Adrenal gland (tissue), 12 donors: ENCODE data around the gene FGF12. TPM values are rescaled to one million over a fixed set of nuclear protein-coding genes. Genes with fewer than 3 reads are reported as not detected.
A peak's percentile ranks its signal among the peaks of the same experiment; 100 is the strongest.

Experiments
- DNase-seq, 7 donors: peaks; one replicate each; pipeline ENCODE4 v3.0.0-alpha.2; 2019 to 2020
- H3K27ac ChIP-seq, 5 donors: fragments of 200-600 bp; sonication (generic) in 4 of 5; 1 replicate in 3 of 5; 2 replicates in 2 of 5; pipeline versions ENCODE4 v1.5.1 to v1.8.0; 2016 to 2020; ENCODE audit warnings: mild to moderate bottlenecking in 1 of 5
- H3K27me3 ChIP-seq: fragments of 200-600 bp; 2 replicates; pipeline ENCODE4 v1.8.0; 2021
- H3K36me3 ChIP-seq, 2 donors: fragments of 200-600 bp; replicated peaks in 1 of 2; 1 replicate in 1 of 2; 2 replicates in 1 of 2; pipeline versions ENCODE4 v1.5.1 to v1.8.0; 2018 to 2022
- H3K4me1 ChIP-seq, 2 donors: fragments of 200-600 bp; replicated peaks in 1 of 2; 1 replicate in 1 of 2; 2 replicates in 1 of 2; pipeline versions ENCODE4 v1.5.1 to v1.8.0; 2018 to 2021
- H3K4me3 ChIP-seq, 4 donors: fragments of 200-600 bp; sonication (generic) in 3 of 4; one replicate each; pipeline ENCODE4 v1.5.1; 2016 to 2018
- H3K9me3 ChIP-seq, 3 donors: fragments of 200-600 bp; sonication (generic) in 1 of 3; replicated peaks in 1 of 3; 1 replicate in 2 of 3; 2 replicates in 1 of 3; pipeline versions ENCODE4 v1.5.1 to v1.8.0; 2016 to 2021
- CTCF ChIP-seq, 6 experiments: fragments of 450-650 bp in 4 of 6; fragments of 200-600 bp in 2 of 6; sonication (generic) in 1 of 6; IDR thresholded peaks; 1 replicate in 5 of 6; 2 replicates in 1 of 6; pipeline versions ENCODE4 v1.5.1 to v1.8.0; 2016 to 2021; ENCODE audit warnings: antibody characterized with exemption in 6 of 6, mild to moderate bottlenecking in 2 of 6, moderate library complexity in 1 of 6
- POLR2A ChIP-seq, 2 donors: fragments of 450-650 bp; IDR thresholded peaks; one replicate each; pipeline ENCODE4 v1.6.1; 2017; ENCODE audit warnings: antibody characterized with exemption in 2 of 2, mild to moderate bottlenecking in 2 of 2, moderate library complexity in 1 of 2
- WGBS, 4 donors: extraction: QIAGEN DNeasy Blood & Tissue Kit in 2 of 4; methylation state at CpG; one replicate each; pipeline versions ENCODE4 v1.1.5 to v1.1.7; 2013 to 2017; 5-methylcytosine and 5-hydroxymethylcytosine counted together
- intact Hi-C, 2 donors: fragments of 100-400 bp; cut with DNase I; formaldehyde crosslinking; loops; one replicate each; pipeline versions ENCODE4 v1.14.1 to v1.15.0; 2022 to 2023
- polyA plus RNA-seq, 3 donors: library from polyadenylated mRNA; stranded (reverse); fragments of 200-250 nt in 2 of 3; fragments of 350-450 nt in 1 of 3; fragmentation: Illumina TruSeq in 1 of 3; extraction: RNeasy Lipid Tissue Mini Kit (QIAGEN cat#74804) in 1 of 3; gene quantifications; one replicate each; pipeline ENCODE4 v1.2.3, GENCODE V29; 2013 to 2014
- total RNA-seq, 9 donors: library from RNA; depleted of rRNA in 4 of 9; stranded (reverse); fragments of >200 nt in 4 of 9; fragments of 120-200 nt in 1 of 9; fragmentation: NEBNext Ultra II Directional in 1 of 9; extraction: Animal tissue kit (Norgen Biotek cat#: 25700) in 1 of 9; gene quantifications; one replicate each; pipeline versions ENCODE4 v1.1.0 to v1.2.4, GENCODE V29; 2013 to 2023
- donor health status: healthy with polysubstance abuse.
- donor health status: Bipolar disorder and iron deficiency.
- donor health status: DM: yes; HTN: yes; CAD: no.
- donor health status: DM: no; HTN: no; CAD: no.
- donor health status: DM: no; HTN: no; CAD: no.
- donor health status: DM: yes; HTN: yes; CAD: no.

The FGF12 gene
- total and polyA plus RNA-seq, 12 donors, result 23.3 to 286 (median 81.3) TPM

GRCh38 chr3:192372616-192373015 is 354.7 kb downstream of the FGF12 start:
- Histone ChIP-seq H3K27ac (no peak overlapping the region), H3K4me3 (no peak overlapping the region), H3K4me1 (peaks cover 0 to 4% of the 10 kb centered on the region in 2 donors), H3K36me3 (no peaks in the 10 kb centered on the region), H3K9me3 (no peaks in the 10 kb centered on the region), H3K27me3 (no peaks in the 10 kb centered on the region)
- DNase-seq, result peak in 2 of 7 donors; percentile 16 to 60
- WGBS, 4 donors, result 40 to 54% (median 48%) methylated on average over 4 of the region's 4 CpGs
- intact Hi-C loops, result no loop called here
- TF ChIP-seq POLR2A (IDR thresholded peaks at IDR 0.05) (no peak), CTCF (IDR thresholded peaks at IDR 0.05) (no peak)

GRCh38 chr3:192371870-192372400 is 355.4 kb downstream of the FGF12 start:
- no peaks in the 10 kb centered on the region for H3K9me3 ChIP-seq
- intact Hi-C loops, result no loop called here
- 58 to 65% (median 64%) methylated on average over 2 of the region's 2 CpGs for WGBS, 4 donors
- DNase-seq, result no peak
- H3K27ac ChIP-seq, result no peak overlapping the region
- H3K4me3 ChIP-seq, result no peak overlapping the region
- TF ChIP-seq POLR2A (IDR thresholded peaks at IDR 0.05), result no peak
- no peak for TF ChIP-seq CTCF (IDR thresholded peaks at IDR 0.05)
- no peaks in the 10 kb centered on the region for H3K27me3 ChIP-seq
- H3K4me1 ChIP-seq, result peaks cover 0 to 10% of the 10 kb centered on the region in 2 donors
- no peaks in the 10 kb centered on the region for H3K36me3 ChIP-seq

GRCh38 chr3:192367616-192368015 is 359.7 kb downstream of the FGF12 start:
- WGBS, 4 donors, result 39 to 46% (median 43%) methylated on average over 5 of the region's 5 CpGs
- H3K4me1 ChIP-seq, result peaks cover 0 to 21% of the 10 kb centered on the region in 2 donors
- H3K4me3 ChIP-seq, result no peak overlapping the region
- intact Hi-C loops, result no loop called here
- no peaks in the 10 kb centered on the region for H3K27me3 ChIP-seq
- TF ChIP-seq CTCF (IDR thresholded peaks at IDR 0.05), result no peak
- no peak for TF ChIP-seq POLR2A (IDR thresholded peaks at IDR 0.05)
- no peaks in the 10 kb centered on the region for H3K36me3 ChIP-seq
- peak overlapping the region in 1 of 5 donors; percentile 46 for H3K27ac ChIP-seq
- no peaks in the 10 kb centered on the region for H3K9me3 ChIP-seq
- peak in 1 of 7 donors; percentile 32 for DNase-seq

GRCh38 chr3:192366916-192367315 is 360.4 kb downstream of the FGF12 start:
- 40 to 51% (median 47%) methylated on average over 6 of the region's 6 CpGs for WGBS, 4 donors
- TF ChIP-seq CTCF (IDR thresholded peaks at IDR 0.05), result no peak
- no peak for TF ChIP-seq POLR2A (IDR thresholded peaks at IDR 0.05)
- intact Hi-C loops, result no loop called here
- no peak overlapping the region for H3K4me3 ChIP-seq
- H3K27ac ChIP-seq, result peak overlapping the region in 1 of 5 donors; percentile 46
- H3K9me3 ChIP-seq, result no peaks in the 10 kb centered on the region
- DNase-seq, result no peak
- no peaks in the 10 kb centered on the region for H3K36me3 ChIP-seq
- peaks cover 0 to 21% of the 10 kb centered on the region in 2 donors for H3K4me1 ChIP-seq
- no peaks in the 10 kb centered on the region for H3K27me3 ChIP-seq
